Esophagus squamous epithelium (tissue), 5 donors: ENCODE data around the gene CENPN. TPM values are rescaled to one million over a fixed set of nuclear protein-coding genes. Genes with fewer than 3 reads are reported as not detected.

Source experiments
- DNase-seq: peaks from one replicate; lab custom pipeline; 2025; lab: John Stamatoyannopoulos, UW
- H3K27ac ChIP-seq, 4 donors: fragments of 200-600 bp; sonication (generic); one replicate each; pipeline ENCODE4 v1.5.1; 2016 to 2019; ENCODE audit warnings: mild to moderate bottlenecking in 1 of 4
- H3K27me3 ChIP-seq, 4 donors: fragments of 200-600 bp; sonication (generic); 1 replicate in 3 of 4; 2 replicates in 1 of 4; pipeline versions ENCODE4 v1.5.1 to v1.6.0; 2017 to 2021; ENCODE audit warnings: antibody characterized with exemption in 1 of 4
- H3K36me3 ChIP-seq, 3 donors: fragments of 200-600 bp; sonication (generic); one replicate each; pipeline ENCODE4 v1.5.1; 2016 to 2019
- H3K4me1 ChIP-seq, 3 donors: fragments of 200-600 bp; sonication (generic); one replicate each; pipeline ENCODE4 v1.5.1; 2017 to 2019
- H3K4me3 ChIP-seq, 4 donors: fragments of 200-600 bp; sonication (generic); 1 replicate in 3 of 4; 2 replicates in 1 of 4; pipeline ENCODE4 v1.5.1; 2016 to 2019; ENCODE audit warnings: mild to moderate bottlenecking in 2 of 4, moderate library complexity in 1 of 4
- H3K9me3 ChIP-seq, 3 donors: fragments of 200-600 bp; sonication (generic); one replicate each; pipeline ENCODE4 v1.5.1; 2016 to 2019
- POLR2A ChIP-seq, 4 donors: fragments of 450-650 bp; IDR thresholded peaks; one replicate each; pipeline ENCODE4 v1.6.1; 2017; ENCODE audit warnings: antibody characterized with exemption in 4 of 4, mild to moderate bottlenecking in 4 of 4, moderate library complexity in 3 of 4
- WGBS, 2 donors: methylation state at CpG; one replicate each; pipeline ENCODE4 v1.1.5; 2018; 5-methylcytosine and 5-hydroxymethylcytosine counted together
- intact Hi-C: fragments of 100-400 bp; cut with DNase I; formaldehyde crosslinking; loops from one replicate; pipeline ENCODE4 v1.15.0; 2022
- total RNA-seq, 4 donors: library from RNA; depleted of rRNA; stranded (reverse); fragments of >200 nt; gene quantifications; one replicate each; pipeline ENCODE4 v1.1.0, GENCODE V29; 2016
- TF ChIP-seq, protein P1 (sequence below), 6 experiments: fragments of 450-650 bp in 4 of 6; fragments of 200-600 bp in 2 of 6; sonication (generic) in 2 of 6; IDR thresholded peaks; one replicate each; pipeline ENCODE4 v1.5.1; 2016 to 2019; ENCODE audit warnings: antibody characterized with exemption in 6 of 6, mild to moderate bottlenecking in 4 of 6, moderate library complexity in 4 of 6
- donor health status: DM: yes; HTN: yes; CAD: no.

The CENPN gene
- total RNA-seq, 4 donors from 2014 or later: 5.3 to 20.4 (median 16.1) TPM

DNA sequence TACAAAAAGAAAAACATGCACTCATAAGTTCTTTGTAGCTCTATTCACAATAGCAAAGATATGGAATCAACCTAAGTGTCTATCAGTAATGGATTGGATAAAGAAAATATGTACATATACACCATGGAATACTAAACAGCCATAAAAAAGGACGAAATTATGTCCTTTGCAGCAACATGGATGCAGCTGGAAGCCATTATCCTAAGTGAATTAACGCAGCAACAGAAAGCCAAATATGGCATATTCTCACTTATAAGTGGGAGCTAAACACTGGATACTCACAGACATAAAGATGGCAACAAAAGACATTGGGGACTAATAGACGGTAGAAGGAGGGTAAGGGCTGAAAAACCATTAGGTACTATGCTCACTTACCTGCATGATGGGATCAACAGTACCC is 6.1 kb upstream of the CENPN start:
- intact Hi-C loops: loop anchor here (10.0 kb wide), 1 partner anchor 734 kb away; no protein-coding TSS in a partner anchor
- whole genome bisulfite sequencing, 2 donors: 90 to 96% methylated on average over 3 of the region's 3 CpGs
- Histone ChIP-seq H3K4me1 (peaks cover 0 to 28% (median 20%) of the 10 kb centered on the region in 3 donors), H3K27ac (no peak overlapping the region), H3K27me3 (no peaks in the 10 kb centered on the region), H3K36me3 (no peaks in the 10 kb centered on the region), H3K9me3 (no peaks in the 10 kb centered on the region), H3K4me3 (no peak overlapping the region)
- no peak for DNase-seq
- TF ChIP-seq, protein P1, sequence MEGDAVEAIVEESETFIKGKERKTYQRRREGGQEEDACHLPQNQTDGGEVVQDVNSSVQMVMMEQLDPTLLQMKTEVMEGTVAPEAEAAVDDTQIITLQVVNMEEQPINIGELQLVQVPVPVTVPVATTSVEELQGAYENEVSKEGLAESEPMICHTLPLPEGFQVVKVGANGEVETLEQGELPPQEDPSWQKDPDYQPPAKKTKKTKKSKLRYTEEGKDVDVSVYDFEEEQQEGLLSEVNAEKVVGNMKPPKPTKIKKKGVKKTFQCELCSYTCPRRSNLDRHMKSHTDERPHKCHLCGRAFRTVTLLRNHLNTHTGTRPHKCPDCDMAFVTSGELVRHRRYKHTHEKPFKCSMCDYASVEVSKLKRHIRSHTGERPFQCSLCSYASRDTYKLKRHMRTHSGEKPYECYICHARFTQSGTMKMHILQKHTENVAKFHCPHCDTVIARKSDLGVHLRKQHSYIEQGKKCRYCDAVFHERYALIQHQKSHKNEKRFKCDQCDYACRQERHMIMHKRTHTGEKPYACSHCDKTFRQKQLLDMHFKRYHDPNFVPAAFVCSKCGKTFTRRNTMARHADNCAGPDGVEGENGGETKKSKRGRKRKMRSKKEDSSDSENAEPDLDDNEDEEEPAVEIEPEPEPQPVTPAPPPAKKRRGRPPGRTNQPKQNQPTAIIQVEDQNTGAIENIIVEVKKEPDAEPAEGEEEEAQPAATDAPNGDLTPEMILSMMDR (IDR thresholded peaks at IDR 0.05): no peak
- TF ChIP-seq POLR2A (IDR thresholded peaks at IDR 0.05): no peak

DNA sequence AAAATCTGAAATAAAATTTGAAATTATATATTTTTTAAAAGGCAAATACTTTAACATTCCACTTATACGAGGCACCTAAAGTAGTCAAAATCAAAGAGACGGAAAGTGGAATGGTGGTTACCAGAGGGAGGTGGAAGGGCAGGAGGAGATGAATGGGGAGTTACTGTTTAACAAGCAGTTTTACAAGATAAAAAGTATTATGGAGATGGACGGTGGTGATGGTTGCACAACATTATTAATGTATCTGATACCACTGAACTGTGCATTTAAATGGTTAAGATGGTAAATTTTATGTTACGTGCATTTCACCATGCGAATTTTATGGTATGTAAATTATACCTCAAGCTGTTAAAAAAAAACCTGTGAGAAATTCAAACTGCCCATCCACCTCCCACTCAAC is 5.7 kb upstream of the CENPN start:
- intact Hi-C loops: loop anchor here (10.0 kb wide), 1 partner anchor 733 kb away; no protein-coding TSS in a partner anchor

DNA sequence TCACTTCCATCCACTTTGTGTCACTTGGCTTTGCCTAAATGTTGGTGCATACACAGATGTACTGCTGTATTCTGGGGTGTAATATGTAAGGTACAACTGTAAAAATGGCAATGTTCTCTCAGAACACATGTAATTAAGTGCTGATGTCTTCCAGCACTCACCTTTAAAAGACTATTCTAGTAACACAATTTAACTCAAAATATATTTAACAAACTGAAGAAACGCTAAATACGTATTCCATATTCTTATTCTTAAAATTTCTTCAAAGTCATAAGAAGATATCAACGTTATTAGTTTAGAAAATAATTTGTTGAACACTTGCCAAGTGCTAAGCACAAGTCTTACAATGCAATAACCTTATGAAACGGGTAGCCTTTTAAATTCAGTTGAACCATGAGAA is 4.0 kb upstream of the CENPN start:
- peaks cover 0 to 35% (median 21%) of the 10 kb centered on the region in 3 donors for H3K4me1 ChIP-seq
- no peaks in the 10 kb centered on the region for H3K36me3 ChIP-seq
- H3K9me3 ChIP-seq: no peaks in the 10 kb centered on the region
- H3K27me3 ChIP-seq: no peaks in the 10 kb centered on the region
- TF ChIP-seq, protein P1 (IDR thresholded peaks at IDR 0.05): no peak
- no peak for TF ChIP-seq POLR2A (IDR thresholded peaks at IDR 0.05)
- no peak for DNase-seq
- H3K4me3 ChIP-seq: no peak overlapping the region
- H3K27ac ChIP-seq: no peak overlapping the region
- intact Hi-C loops: loop anchor here (10.0 kb wide), 1 partner anchor 732 kb away; no protein-coding TSS in a partner anchor
- 67 to 68% methylated on average over 4 of the region's 4 CpGs for WGBS, 2 donors

More for the DNA sequence above, 5.7 kb upstream of the CENPN start:
- no peak for DNase-seq
- TF ChIP-seq, protein P1 (IDR thresholded peaks at IDR 0.05): no peak
- no peak for TF ChIP-seq POLR2A (IDR thresholded peaks at IDR 0.05)
- no peaks in the 10 kb centered on the region for H3K36me3 ChIP-seq
- 83 to 84% methylated on average over 5 of the region's 5 CpGs for WGBS, 2 donors
- H3K27ac ChIP-seq: no peak overlapping the region
- H3K4me1 ChIP-seq: peaks cover 0 to 31% (median 20%) of the 10 kb centered on the region in 3 donors
- no peaks in the 10 kb centered on the region for H3K9me3 ChIP-seq
- H3K27me3 ChIP-seq: no peaks in the 10 kb centered on the region
- no peak overlapping the region for H3K4me3 ChIP-seq

DNA sequence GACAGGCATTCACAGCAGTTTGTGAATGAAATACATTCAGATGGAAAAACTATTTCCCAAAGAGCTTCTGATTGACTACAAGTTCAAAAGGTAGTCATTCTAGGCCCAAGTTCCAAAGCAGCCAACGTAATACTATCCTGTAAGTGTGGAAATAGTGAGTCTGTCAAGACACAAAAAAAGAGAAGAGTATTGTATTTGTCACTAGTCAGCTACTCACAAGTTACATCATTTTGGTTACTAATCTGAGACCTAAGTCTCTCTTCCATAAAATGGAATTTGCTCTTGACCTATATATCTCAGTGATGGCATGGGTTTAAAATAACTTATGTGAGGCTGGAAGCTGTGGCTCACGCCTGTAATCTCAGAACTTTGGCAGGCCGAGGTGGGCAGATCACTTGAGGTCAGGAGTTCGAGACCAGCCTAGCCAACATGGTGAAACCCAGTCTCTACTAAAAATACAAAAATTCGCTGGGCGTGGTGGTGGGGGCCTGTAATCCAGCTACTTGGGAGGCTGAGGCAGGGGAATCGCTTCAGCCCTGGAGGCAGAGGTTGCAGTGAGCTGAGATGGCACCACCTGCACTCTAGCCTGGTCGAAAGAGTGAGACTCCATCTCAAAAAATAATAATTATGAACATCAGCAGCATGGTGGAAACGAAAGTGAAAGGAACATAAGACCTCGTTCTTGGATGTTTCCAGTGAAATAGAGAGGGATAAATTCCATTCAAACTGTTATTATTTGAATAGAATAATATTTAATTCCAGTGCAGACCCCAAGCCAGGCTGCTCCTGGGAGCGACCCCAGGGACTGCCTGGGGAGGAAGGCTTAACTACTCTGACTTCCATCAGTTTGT is 3.2 kb upstream of the CENPN start:
- H3K27me3 ChIP-seq: no peaks in the 10 kb centered on the region
- H3K4me1 ChIP-seq: peaks cover 0 to 40% (median 26%) of the 10 kb centered on the region in 3 donors
- intact Hi-C loops: loop anchor here (10.0 kb wide), 1 partner anchor 731 kb away; no protein-coding TSS in a partner anchor
- WGBS, 2 donors: 56 to 58% methylated on average over 9 to 11 of the region's 11 CpGs
- peak overlapping the region; percentile 2 to 49 (median 14) for H3K4me3 ChIP-seq
- H3K27ac ChIP-seq: peak overlapping the region; percentile 43 to 72 (median 66)
- H3K9me3 ChIP-seq: no peaks in the 10 kb centered on the region
- no peak for DNase-seq
- TF ChIP-seq POLR2A (IDR thresholded peaks at IDR 0.05): no peak
- TF ChIP-seq, protein P1 (IDR thresholded peaks at IDR 0.05): no peak
- no peaks in the 10 kb centered on the region for H3K36me3 ChIP-seq
